ENCODE data around the gene SH3D21.

Gene SH3D21

GRCh38 chr1:36345353-36345752, 39.2 kb downstream of the SH3D21 start:
- no peak for ATAC-seq (ENCODE audit: low read depth)
- TF ChIP-seq, protein P1, sequence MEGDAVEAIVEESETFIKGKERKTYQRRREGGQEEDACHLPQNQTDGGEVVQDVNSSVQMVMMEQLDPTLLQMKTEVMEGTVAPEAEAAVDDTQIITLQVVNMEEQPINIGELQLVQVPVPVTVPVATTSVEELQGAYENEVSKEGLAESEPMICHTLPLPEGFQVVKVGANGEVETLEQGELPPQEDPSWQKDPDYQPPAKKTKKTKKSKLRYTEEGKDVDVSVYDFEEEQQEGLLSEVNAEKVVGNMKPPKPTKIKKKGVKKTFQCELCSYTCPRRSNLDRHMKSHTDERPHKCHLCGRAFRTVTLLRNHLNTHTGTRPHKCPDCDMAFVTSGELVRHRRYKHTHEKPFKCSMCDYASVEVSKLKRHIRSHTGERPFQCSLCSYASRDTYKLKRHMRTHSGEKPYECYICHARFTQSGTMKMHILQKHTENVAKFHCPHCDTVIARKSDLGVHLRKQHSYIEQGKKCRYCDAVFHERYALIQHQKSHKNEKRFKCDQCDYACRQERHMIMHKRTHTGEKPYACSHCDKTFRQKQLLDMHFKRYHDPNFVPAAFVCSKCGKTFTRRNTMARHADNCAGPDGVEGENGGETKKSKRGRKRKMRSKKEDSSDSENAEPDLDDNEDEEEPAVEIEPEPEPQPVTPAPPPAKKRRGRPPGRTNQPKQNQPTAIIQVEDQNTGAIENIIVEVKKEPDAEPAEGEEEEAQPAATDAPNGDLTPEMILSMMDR (IDR thresholded peaks at IDR 0.05; ENCODE audit: poor library complexity, severe bottlenecking) = no peak
- no peak overlapping the region for H3K27ac ChIP-seq (ENCODE audit: poor library complexity, severe bottlenecking)
- H3K27me3 ChIP-seq (ENCODE audit: insufficient read depth, poor library complexity, severe bottlenecking) = no peaks in the 10 kb centered on the region
- peaks cover 47% of the 10 kb centered on the region for H3K36me3 ChIP-seq (ENCODE audit: low read depth)
- no peak for DNase-seq (ENCODE audit: low spot score)
- H3K4me1 ChIP-seq (ENCODE audit: insufficient read depth, poor library complexity, severe bottlenecking) = peaks cover 19% of the 10 kb centered on the region
- no peak overlapping the region for H3K4me3 ChIP-seq (ENCODE audit: severe bottlenecking)
- H3K9me3 ChIP-seq (ENCODE audit: severe bottlenecking) = no peaks in the 10 kb centered on the region

DNA sequence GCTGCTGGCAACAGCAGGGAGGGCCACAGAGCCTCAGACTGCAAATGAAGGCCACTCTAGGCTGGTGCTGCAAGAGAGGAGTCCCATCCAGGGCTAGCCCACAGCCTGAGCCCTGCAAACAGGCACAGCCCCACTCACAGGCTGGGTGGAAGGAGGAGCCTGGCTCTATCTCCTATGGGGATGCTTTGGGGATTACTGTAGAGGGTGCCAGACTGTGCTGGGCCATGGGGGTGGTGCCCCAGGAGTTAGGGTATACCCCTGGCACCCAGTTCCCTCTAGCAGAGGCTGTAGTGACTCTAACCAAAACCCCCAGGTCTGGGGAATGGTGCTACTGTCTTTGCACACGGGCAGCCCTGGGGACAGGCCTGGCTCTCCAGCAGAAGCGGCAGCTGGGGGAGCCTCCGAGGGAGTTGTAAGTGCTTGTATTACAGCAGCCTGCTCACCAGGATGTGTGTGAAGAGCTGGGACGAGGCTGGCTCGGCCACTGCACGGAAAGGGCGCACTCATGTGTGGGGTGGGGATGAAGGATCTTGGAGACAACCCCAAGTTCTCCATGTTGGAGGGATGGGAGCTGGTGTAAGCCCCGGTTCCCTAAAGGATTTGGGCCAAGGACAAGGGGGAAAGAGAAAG, 40.7 kb downstream of the SH3D21 start:
- no peak overlapping the region for H3K4me3 ChIP-seq (ENCODE audit: severe bottlenecking)
- no peak for ATAC-seq (ENCODE audit: low read depth)
- TF ChIP-seq, protein P1 (IDR thresholded peaks at IDR 0.05; ENCODE audit: poor library complexity, severe bottlenecking) = no peak
- no peaks in the 10 kb centered on the region for H3K27me3 ChIP-seq (ENCODE audit: insufficient read depth, poor library complexity, severe bottlenecking)
- DNase-seq (ENCODE audit: low spot score) = no peak
- H3K27ac ChIP-seq (ENCODE audit: poor library complexity, severe bottlenecking) = no peak overlapping the region
- no peaks in the 10 kb centered on the region for H3K9me3 ChIP-seq (ENCODE audit: severe bottlenecking)
- H3K36me3 ChIP-seq (ENCODE audit: low read depth) = peaks cover 39% of the 10 kb centered on the region
- H3K4me1 ChIP-seq (ENCODE audit: insufficient read depth, poor library complexity, severe bottlenecking) = peaks cover 34% of the 10 kb centered on the region

DNA sequence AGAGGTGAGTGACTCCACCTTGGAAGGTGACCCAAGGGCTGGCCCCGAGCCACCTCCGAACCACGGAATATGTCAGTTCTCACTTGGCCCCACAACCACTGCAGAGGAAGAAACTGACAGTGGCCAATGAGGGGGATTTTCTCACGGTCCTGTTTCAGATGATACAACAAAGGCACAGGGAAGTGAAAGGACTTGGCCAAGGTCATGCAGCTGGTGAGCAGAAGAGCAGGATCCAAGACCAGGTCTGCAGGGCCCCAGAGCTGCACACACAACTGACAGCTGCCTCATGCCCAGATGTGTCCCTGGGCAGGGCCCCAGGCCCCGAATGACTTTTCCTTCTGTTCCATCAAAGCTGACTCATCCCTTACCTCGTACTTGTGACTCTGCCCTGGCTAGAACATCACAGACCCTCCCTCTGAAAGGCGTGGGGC, 43.1 kb downstream of the SH3D21 start:
- Histone ChIP-seq H3K27ac (ENCODE audit: poor library complexity, severe bottlenecking) (peak overlapping the region; percentile 95), H3K36me3 (ENCODE audit: low read depth) (peaks cover 47% of the 10 kb centered on the region), H3K9me3 (ENCODE audit: severe bottlenecking) (no peaks in the 10 kb centered on the region), H3K4me3 (ENCODE audit: severe bottlenecking) (no peak overlapping the region), H3K27me3 (ENCODE audit: insufficient read depth, poor library complexity, severe bottlenecking) (no peaks in the 10 kb centered on the region), H3K4me1 (ENCODE audit: insufficient read depth, poor library complexity, severe bottlenecking) (peaks cover 47% of the 10 kb centered on the region)
- TF ChIP-seq, protein P1 (IDR thresholded peaks at IDR 0.05; ENCODE audit: poor library complexity, severe bottlenecking) = no peak
- DNase-seq (ENCODE audit: low spot score) = no peak
- ATAC-seq (ENCODE audit: low read depth) = peak; percentile 32

- Histone ChIP-seq H3K4me1 (ENCODE audit: insufficient read depth, poor library complexity, severe bottlenecking) (peaks cover 47% of the 10 kb centered on the region), H3K27me3 (ENCODE audit: insufficient read depth, poor library complexity, severe bottlenecking) (no peaks in the 10 kb centered on the region), H3K9me3 (ENCODE audit: severe bottlenecking) (no peaks in the 10 kb centered on the region), H3K27ac (ENCODE audit: poor library complexity, severe bottlenecking) (peak overlapping the region; percentile 95), H3K4me3 (ENCODE audit: severe bottlenecking) (no peak overlapping the region), H3K36me3 (ENCODE audit: low read depth) (peaks cover 50% of the 10 kb centered on the region)
- ATAC-seq (ENCODE audit: low read depth) (no peak), DNase-seq (ENCODE audit: low spot score) (no peak)
- TF ChIP-seq, protein P1 (IDR thresholded peaks at IDR 0.05; ENCODE audit: poor library complexity, severe bottlenecking) = no peak
Observed at GRCh38 chr1:36349839-36350238, 43.7 kb downstream of the SH3D21 start.

GRCh38 chr1:36350659-36351226, 44.6 kb downstream of the SH3D21 start:
- H3K4me3 ChIP-seq (ENCODE audit: severe bottlenecking) = no peak overlapping the region
- TF ChIP-seq, protein P1 (IDR thresholded peaks at IDR 0.05; ENCODE audit: poor library complexity, severe bottlenecking) = no peak
- H3K27ac ChIP-seq (ENCODE audit: poor library complexity, severe bottlenecking) = peak overlapping the region; percentile 95
- H3K4me1 ChIP-seq (ENCODE audit: insufficient read depth, poor library complexity, severe bottlenecking) = peaks cover 47% of the 10 kb centered on the region
- H3K36me3 ChIP-seq (ENCODE audit: low read depth) = peaks cover 56% of the 10 kb centered on the region
- ATAC-seq (ENCODE audit: low read depth) (peak; percentile 77), DNase-seq (ENCODE audit: low spot score) (no peak)
- H3K27me3 ChIP-seq (ENCODE audit: insufficient read depth, poor library complexity, severe bottlenecking) = no peaks in the 10 kb centered on the region
- no peaks in the 10 kb centered on the region for H3K9me3 ChIP-seq (ENCODE audit: severe bottlenecking)

All from RWPE2 (cell line).